GM18517 (cell line): ENCODE measurements around the gene MYMK.

Source experiments
- ATAC-seq: cut with Tn5 transposase; IDR thresholded peaks from one replicate; pipeline ENCODE4 v1.9.1; 2021; ENCODE audit warnings: mild to moderate bottlenecking, moderate library complexity; ENCODE audit not compliant: unreplicated experiment

The MYMK gene

DNA sequence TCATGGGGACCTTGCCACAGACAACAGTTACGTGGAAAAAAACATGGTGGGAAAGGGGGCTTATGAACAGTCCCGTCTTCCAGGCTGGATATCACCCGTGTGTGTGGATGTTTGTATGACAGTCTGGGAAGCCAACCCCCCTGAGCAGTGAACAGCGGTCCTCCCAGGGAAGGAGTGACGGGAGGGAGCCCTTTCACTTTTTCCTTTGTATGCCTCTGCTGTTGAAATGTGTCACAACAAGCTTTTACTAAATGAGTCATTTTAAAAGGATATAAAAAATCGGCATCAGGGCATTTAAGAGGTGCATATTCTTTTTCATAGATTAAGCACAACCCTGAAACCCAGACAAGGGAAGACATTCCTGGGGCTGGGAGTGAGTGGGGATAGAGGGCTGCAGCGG lies 5.1 kb downstream of the MYMK start:
- no peak for ATAC-seq

DNA sequence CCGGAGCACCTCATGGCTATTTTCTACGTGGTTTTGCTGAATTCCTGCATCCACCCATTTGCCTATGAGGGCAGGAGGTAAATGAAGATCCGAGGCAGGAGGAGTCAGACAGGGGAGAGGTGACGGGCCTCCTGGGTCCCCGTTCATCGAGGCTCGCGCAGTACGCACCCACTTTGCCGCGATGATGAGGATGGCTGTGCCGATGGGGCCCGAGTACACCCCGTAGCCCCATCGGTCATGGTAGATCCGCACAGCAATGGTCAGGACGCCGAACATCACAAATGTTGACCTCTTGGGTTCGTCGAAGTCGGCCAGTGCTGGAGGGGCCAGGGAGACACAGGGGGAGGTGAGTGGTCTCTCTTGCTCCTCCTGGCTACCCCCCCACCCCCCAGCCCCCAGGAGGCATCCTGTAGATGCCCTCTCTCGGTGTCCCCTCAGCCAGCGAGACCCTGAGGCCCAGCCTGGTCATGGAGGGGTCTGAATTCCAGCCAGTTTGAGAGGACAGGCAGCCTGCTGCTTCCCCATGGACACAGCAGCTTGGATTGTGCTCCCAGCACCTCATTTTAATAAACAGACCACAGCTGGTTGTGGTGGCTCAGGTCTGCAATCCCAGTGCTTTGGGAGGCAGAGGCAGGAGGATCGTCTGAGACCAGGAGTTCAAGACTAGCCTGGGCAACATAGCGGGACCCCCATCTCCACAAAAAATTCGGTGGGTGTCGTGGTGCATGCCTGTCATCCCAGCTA lies 5.9 kb downstream of the MYMK start:
- no peak for ATAC-seq

DNA sequence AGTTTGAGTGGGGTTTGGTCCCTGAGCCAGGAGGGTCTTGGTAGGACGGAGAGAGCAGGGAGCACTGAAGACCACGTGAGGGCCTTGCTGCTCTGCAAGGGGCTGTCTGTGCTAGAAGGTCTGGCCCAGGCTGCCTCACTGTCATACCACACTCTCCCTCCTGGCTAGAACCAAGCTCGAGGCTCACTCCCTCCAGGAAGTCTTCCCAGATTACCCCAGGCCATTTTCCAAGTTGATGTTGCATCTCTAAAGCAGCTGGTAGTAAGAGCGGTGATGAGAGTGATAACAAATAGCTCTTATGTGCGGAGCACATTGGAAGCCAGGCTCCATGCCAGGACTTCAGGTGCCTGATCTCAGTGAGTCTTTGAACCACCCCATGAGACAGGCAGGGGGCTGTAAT lies 6.6 kb downstream of the MYMK start:
- ATAC-seq: no peak

DNA sequence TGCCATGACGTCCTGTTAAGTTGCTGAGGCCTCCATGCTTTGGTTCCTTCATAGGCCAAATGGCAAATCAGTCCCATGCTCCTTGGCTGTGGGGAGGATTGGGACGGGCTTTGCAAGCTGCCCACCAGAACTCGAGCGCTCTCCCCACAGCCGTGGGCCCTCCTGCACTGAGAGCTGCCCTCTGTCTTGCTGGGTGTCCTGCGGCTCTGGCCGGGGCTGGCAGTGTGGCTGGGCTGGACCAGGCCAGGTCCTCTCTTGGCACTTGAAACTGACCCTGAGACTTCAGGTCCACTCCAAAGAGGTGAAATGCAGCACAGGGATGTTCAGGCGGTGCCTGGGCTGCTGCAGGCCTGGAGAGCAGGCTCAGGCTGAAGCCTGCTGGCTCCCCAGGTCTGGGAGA lies 7.0 kb downstream of the MYMK start:
- no peak for ATAC-seq

DNA sequence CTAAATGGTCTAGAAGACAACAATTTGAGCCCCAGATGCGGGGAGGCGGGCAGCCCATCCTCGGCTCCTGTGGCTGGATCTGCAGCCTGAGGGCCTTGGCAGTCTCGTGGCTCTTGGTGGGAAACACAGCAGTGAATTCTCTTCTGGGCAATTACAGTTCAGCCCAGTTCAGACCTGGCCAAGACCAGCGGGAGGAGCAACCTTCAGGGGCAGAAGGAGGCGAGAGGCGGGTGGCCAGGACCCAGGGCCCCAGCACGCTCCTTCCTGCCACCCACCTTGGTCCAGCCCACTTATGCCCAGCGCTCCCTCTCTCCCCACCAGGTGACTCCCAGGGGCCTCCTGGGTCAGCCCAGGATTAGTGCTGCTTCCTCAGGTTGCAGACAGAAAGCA lies 7.8 kb downstream of the MYMK start:
- no peak for ATAC-seq

DNA sequence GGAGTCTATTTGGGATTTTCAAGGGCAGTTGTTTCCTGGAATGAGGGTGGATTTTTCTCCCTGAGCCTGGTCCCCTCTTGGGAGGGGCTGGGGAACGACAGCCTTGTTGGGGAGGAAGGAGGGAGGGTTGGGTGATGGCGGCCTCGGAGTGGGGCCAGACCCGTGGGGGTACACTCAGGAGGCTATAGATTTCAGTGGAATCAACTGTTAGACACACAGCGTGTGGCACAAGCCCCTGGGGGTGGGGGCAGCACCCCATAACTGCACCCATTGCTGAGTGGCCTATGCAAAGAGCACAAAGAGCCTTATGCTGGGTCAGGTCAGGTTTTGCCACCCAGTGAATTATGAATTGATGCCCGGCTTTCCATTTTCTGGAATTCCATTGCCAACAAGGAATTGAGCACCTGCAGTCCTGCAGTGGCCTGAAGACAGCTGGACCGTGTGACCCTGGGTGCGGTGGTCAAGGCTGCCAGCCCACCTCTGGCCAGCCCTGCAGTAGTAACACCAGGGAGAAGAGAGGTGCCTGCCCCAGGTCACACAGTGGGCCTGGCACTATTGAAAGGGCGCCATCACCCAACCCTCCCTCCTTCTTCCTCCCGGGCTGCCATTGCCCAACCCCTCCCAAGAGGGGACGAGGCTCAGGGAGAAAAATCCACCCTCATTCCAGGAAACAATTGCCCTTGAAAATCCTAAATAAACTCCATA lies 8.4 kb downstream of the MYMK start:
- ATAC-seq: no peak

DNA sequence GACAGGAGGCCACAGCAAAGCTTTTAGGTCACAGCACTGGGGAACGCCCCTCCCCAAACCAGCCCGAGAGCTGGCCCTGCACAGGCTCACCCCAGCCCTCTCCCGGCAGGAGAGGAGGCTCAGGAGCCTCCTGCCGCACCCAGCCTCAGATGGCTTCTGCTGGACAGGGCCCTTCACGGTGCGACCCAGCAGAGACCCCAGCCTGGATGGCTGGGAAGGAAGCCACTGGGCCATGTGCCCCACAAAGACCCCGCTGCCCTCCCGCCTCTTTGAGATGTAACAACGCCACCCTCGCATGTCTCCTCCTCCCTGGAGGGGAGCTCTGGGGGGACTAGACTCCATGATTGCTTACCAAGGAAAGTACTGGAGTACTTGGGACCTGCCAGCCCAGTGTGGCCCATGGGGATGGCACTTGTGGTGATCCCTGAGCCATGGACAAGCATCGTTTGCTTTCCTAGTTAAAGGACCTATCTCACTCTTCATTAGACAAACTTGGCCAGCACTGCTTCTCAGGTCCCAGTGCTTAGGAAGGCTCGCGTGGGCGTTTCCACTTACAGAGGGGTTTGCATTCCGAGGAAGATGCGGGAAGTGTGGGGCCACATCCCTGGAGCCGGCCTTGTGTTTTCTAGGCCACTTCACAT lies 9.0 kb downstream of the MYMK start:
- no peak for ATAC-seq

DNA sequence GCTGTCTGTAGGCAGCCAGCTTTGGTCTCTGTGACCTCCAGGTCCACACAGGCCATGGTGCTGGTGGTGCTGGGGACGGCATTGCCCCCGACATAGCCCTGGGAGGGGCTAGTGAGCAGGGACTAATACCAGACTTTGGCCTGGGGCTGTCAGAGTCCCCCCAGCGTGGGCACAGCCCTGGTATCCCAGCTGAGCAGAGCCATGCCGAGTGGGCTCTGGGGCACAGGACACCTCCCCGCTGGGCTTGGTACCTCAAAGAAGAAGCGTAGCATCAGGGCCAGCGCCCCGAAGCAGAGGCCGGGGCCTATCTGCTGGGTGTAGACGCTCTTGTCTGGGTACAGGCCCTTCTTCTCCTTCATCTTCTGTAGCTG lies 9.5 kb downstream of the MYMK start:
- no peak for ATAC-seq

DNA sequence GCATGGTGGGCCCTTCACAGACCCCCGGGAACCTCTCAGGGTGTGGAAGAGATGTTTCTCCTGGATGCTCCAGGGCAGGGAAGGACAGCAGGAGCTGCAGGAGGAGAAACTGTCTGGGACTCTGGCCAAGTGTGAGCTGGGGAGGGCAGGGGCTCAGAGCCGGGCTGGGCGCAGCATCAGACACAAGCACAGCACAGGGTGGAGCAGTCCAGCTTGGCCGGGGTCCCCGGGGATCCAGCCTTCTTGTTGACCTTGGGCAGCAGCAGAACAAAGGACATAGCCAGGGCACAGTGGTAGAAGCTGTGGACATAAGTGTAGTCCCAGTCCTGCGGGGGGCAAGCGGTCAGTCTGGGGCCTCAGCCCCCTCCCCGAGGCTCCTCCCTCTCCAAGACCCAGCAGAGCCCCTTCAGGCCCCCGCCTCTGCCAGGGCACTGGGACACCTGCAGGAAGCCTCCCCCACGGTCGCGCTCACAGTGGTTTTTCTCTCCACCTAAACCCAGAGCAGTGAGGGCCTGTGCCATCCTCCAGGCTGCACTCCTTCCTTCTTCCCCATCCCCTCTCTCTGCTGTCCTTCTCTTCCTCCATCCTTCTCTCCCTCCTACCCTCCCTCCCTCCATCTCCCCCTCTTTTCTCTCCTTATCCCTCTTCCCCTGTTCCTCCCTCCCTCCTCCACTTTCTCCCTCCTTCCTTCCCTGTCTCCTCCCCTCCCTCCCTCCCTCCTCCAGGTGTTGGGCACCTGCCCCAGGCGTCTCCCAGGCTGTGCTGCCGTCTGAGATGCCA lies 10.1 kb downstream of the MYMK start:
- no peak for ATAC-seq

DNA sequence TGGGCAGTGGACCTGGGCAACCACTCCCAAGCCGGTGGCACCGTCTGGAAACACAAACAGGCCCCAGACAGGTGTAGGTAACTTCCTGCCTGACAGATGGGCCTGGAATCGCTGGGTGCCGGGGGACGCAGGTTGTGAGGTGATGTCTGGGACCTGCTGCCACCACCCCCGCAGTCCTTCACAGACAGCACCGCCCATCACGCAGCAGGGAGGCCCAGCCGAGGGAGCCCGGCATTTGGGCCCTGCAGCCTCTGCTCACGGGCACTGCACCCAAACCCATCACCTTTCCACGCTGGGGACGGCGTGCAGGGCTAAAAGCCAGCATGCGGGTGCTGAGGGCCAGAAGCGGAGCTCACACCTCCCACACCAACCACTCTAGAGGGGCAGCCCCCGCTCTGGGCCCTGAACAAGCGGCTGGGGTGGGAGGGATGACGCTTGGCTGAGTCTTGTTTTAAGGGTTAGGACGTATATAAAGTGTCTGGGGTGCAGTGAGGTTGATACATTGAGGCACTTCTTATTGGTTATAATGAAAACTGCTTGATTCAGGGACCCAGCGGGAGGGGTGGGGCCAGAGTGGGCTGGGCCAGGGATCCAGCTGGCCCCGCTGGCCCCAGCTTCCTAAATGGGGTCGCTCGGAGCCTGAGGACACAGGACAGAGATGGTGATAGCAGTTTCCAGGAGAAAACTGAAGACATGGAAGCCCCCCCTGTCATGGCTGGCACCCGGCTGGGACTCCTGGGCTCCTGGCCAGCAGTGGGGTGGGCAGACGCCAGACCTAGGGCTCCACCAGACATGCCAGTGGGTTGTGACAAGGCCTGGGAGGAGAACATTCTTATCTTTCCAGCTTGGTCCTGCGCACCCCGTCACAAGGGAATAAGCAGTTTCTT lies 11.3 kb downstream of the MYMK start:
- ATAC-seq: no peak

DNA sequence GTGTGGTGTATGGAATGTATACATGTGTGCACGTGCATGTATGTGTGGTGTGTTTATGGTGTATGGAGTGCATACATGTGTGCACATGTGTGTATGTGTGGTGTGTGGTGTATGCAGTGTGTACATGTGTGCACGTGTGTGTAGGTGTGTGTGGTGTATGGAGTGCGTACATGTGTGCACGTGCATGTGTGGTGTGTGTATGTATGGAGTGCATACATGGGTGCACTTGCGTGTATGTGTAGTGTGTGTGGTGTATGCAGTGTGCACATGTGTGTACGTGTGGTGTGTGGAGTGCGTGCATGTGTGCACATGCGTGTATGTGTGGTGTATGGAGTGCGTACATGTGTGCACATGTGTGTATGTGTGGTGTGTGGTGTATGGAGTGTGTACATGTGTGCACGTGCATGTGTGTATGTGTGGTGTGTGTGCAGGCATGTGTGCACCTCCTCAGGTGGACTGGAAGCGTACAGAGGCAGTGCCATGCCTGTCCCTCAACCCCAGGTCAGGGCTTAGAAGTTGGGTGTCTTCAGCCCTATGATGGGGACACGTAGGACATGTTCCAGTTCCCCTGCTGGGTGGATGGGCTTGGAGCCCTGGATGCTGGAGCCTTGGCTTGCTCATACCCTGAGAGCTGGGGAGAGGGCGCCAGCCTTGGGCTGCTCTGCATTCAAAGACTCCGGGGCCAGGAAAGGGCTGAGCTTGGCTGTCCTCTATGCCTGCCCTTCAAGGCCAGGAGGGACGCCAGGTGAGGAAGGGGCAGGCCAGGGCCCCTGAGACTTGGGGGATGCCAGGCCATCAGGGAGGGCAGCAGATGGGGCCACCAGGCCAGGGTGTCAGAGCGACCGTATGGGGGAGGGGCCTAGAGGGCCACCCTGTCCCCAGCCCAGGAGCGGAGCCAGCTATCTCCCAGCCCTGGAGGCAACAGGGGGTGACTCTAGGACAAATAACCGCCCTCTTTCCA lies 12.2 kb downstream of the MYMK start:
- no peak for ATAC-seq

DNA sequence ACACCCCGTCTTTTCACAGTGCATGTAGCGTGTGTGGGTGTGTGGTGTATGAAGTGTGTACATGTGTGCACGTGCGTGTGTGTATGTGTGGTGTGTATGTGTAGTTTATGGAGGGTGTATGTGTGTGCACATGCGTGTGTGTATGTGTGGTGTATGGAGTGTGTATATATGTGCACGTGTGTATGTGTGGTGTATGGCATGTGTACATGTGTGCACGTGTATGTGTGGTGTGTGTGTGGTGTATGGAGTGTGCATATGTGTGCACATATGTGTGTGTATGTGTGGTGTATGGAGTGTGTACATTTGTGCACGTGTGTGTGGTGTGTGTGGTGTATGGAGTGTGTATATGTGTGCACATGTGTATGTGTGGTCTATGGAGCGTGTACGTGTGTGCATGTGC lies 13.2 kb downstream of the MYMK start:
- ATAC-seq: no peak

DNA sequence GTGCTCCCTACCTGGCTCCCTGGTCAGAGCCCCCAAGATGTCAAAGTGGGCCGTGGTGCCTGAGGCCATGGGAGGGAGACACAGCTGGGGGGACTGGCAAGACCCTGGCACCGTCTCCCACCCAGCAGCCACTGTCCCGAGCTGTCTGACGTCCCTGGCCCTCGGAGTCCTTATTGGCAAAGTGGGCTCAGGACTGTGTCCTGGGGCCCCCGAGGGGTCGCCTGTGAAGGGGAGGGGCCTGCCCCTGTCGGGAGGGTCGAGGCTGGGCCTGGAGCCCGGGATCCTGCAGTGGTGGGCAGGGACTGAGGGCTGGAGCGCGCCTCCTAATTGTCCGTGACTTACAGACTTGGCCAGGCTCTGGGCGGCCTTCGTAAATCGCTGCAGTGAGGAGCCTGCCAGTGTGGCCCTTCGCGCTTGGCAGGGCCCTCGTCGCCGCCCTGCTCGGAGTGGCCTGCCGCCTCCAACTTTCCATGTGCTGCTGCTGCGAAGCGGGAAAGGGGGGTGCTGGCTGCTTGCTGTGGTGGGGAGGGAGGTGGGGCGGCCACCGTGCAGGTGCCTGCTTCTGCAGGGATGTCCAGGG lies 13.7 kb downstream of the MYMK start:
- no peak for ATAC-seq

DNA sequence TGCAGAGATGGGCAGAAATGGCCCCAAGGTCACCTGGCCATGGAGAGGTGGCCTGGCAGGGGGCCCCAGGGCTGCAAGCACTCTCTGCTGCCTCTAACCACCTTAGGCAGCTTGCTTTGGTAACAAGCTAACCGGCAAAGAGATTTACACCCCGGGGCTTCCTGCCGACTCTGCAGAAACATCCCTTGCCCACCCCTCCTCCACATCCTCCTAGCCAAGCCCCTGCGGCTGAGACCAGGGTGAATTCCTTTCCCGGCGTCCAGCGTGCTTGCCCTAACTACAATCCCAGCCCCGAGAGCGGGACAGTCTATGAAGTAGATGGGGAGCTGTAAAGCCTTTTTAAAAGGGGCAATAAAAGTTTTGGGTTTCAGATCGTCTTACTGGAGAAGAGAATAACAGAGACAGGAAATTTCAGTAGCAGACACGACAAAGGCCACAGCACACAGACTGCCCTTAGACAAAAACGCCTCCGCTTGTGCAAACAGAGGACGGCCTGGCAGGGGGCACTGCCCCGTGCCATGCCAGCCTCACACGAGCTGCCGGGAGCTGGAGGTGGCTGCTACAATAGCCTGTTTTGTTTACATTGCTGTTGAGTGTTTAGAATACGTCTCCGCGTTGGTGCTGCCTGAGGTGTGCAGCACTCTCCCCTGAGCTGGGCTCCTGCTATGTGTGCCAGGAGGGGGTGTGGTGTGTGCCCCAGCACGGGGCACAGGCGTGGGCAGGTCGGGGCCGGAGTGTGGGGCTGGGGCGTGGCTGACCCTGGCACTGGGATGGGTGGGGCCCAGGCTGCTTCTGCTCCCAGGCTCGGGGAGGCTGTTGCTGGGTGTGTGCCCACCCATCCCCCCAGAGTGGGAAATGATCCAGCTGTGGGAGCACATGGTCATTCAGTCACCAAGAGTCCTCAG lies 15.3 kb downstream of the MYMK start:
- ATAC-seq: no peak

DNA sequence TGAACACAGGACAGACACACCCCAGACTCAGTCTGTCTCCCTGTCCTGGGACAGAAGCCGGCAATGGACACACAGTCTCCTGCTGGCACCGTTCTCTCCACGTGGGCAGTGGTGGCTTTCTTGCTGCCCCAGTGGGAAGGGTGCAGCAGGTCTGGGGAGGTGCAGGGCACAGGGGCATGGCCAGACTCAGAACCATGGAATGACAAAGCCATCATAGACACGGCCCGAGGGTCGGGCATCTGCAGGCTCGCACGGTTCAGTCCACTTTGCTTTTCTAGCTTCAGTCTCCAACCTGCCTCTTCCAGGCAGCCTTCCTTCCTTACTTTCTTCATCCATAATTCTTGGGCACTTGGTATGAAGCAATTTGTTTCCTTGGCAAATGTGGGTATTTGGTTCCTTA lies 16.7 kb downstream of the MYMK start:
- ATAC-seq: no peak

DNA sequence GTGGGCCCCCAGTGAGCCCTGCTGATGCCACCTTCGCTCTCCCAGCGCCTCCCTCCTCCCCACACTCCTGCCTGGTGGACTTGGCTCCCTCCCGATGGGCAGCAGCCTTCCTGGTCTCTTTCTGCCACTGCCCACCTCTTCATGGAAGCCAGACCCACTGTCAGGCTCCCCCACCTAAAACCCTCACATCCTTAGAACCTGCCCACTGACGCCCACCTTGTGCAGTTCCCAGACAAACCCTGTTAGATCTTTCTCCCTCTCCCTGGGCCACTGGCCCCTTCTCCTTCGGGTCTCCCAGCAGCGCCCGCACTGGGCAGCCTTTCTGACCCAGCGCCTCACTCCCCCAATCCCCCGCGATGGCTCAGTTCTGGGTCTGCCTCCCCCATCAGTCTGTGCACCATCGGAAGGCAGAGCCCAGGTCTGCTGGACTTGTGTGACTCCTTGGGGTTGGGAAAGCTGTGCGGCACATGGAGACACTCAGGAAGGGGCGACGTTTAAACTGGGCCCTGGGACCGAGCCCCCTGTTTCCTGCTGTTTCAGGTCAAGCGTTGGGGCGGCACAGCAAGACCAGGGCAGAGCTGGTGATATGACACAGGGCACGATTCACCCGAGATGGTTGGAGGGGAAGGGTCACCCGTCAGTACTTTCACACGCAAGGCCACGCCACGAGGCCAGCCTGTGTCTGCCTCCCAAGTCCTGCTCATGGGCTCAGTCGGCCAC lies 17.4 kb downstream of the MYMK start:
- no peak for ATAC-seq

DNA sequence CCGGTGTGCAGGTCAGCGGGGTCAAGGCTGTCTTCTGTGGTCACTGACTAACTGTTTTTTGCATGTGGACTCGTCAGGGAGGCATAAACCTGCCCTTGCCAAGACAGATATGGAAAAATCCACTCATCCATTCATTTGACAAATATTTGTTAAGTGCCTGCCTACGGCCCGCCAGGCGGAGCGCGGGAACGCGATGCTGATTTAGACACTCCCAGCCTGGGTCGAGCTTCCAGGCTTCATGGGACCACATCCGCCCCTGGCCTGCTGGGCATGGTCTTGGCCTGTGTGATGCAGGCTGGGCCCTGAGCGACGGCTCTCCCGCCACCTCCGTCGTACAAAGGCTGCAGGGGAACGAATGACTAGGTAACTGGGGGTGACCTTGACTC lies 18.1 kb downstream of the MYMK start:
- no peak for ATAC-seq
